NCI-H2107 treated with DMSO at 0.1 percent for 48 hours (cell line): Measurements from ENCODE around the gene GPBP1L1.

Experiments
- DNase-seq: peaks from one replicate; lab custom pipeline; 2025; ENCODE audit not compliant: unreplicated experiment; lab: John Stamatoyannopoulos, UW

GPBP1L1 gene

DNA sequence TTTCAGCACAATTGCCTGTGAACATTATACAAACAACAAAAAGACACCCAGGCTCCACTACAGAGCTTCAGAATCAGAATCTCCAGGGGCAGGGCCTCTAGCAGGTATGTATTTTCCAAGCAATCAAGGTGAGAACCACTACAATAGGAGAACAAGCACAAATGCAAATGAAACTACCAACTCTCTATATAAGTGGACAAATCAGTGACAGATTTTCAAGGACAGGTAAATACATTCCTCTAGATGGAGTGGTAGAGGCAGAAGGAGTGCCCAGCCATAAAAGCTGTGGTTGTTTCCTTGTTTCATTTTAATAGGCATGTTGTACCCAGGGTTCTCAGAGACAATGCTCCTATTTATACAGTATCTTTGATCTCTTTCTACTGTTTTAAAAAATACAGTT lies 42.4 kb downstream of the GPBP1L1 start:
- DNase-seq, result peak; percentile 36

- DNase-seq, result no peak
Measured at GRCh38 chr1:45643321-45643720, 43.0 kb downstream of the GPBP1L1 start.

- no peak for DNase-seq
Measured at GRCh38 chr1:45640293-45640692, 46.0 kb downstream of the GPBP1L1 start.

- no peak for DNase-seq
Measured at GRCh38 chr1:45635211-45635610, 51.1 kb downstream of the GPBP1L1 start.

DNA sequence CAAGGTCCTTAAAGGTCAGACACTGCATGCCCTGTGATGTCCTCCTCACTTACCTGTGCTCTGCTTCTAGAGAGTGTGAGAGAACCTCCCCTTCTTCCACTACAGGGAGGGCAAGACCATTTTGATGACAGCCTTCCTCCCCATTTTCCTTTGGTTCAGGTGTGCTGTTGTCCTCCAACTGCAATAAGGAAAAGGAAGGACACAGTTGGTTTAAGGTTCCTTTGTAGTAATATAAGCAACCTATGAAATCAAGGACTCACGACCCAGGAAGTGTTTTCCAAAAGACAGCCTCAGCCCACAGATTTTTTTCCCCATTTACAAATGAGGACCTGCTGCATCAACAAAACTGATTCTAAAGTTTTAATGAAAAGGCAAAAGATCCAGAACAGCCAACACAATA lies 55.9 kb downstream of the GPBP1L1 start:
- DNase-seq, result no peak

GRCh38 chr1:45629035-45629434 lies 57.3 kb downstream of the GPBP1L1 start:
- no peak for DNase-seq

- no peak for DNase-seq
Measured at GRCh38 chr1:45623972-45624371, 62.4 kb downstream of the GPBP1L1 start, which contains the start of gene CCDC17. Gene CCDC17 (minus strand): TSS chr1:45624054. CDS start chr1:45623909, 145 bp downstream.

GRCh38 chr1:45622524-45623394 lies 63.6 kb downstream of the GPBP1L1 start:
- DNase-seq, result no peak

DNA sequence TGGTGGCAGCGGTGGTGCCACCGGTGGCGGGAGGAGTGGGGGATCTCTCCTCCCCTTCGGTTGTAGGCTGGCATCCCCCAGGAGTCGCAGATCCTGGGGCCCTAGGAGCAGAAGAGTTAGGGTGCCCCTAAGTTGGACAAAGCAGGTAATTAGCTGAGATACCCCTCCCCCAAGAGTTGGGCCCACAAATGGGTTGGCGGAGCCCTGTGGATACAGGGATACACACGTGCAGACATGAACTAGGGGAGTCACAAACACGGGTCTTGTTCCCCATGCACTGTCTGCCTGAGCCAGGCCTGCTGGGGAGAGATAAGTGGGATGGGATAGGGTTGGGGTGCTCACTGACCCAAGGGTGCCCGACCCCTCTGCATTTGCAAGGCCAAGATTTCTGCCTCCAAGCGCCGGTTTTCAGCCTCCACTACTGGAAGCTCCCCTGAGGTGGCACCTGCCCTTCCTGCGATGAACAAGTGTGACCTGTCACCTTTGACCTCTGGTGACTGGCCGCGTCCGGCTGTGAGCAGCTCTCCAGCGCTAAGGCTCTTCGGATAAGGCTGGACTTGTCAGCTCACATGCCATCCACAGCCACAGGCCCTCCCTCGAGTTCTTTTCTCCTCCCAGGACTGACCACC lies 64.3 kb downstream of the GPBP1L1 start:
- DNase-seq, result no peak

DNA sequence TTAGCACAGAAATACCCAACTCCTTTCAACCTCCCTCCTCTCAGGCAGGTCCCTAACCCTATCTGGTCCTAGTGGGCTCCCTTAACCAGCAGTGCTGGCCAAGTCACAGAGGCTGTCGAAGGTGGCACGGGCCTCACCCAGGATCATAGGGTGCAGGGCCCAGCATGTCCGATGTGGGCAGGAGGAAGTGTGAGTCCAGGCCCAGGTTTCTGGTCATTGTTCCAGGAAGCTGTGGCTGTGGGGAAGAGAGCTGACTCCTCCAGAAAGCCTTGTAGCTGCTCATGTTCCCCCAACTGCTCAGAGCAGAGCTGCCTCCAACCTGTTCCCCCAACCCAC lies 64.9 kb downstream of the GPBP1L1 start:
- no peak for DNase-seq

DNA sequence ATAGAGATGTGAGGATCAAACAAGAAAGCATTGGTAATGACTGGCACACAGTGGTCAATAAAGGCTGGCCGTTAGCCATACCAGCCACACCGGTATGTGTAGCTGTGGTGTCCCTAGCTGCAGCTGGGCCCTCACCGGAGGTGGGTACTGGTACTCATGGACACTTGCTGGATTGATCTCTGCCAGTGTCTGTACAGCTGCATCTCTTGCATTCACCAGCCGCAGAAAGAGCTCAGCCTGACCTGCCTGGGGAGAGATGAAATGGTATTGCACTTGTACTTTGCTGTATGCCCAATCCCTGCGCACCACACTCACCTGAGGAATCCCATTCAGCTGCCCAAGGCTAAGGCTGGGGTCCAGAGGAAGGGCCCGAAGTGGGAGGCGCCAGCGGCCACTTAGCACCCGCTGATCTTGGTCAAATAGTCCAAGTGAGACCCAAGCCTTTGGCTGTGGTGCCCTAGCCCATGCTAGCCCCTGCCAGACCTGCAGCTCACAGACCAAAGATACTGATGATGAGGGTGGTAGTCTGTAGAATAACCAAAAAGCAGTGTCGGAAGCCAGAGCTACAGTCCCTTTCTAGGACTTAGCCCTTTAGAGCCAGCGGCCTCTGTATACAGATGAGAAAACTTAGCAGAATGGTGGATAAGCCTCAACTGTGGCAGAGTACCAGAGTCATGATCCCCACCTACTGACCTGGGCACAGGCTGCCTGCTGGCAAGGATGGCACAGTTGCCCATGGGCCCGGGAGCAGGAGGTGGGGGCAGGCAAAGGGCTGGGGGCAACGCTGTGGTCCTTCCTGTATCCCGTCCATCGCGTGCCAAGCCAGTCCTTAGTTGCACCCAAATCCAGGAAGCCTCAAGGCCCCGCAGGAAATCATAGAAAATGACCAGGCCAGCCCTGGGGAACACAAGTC lies 65.5 kb downstream of the GPBP1L1 start:
- no peak for DNase-seq

DNA sequence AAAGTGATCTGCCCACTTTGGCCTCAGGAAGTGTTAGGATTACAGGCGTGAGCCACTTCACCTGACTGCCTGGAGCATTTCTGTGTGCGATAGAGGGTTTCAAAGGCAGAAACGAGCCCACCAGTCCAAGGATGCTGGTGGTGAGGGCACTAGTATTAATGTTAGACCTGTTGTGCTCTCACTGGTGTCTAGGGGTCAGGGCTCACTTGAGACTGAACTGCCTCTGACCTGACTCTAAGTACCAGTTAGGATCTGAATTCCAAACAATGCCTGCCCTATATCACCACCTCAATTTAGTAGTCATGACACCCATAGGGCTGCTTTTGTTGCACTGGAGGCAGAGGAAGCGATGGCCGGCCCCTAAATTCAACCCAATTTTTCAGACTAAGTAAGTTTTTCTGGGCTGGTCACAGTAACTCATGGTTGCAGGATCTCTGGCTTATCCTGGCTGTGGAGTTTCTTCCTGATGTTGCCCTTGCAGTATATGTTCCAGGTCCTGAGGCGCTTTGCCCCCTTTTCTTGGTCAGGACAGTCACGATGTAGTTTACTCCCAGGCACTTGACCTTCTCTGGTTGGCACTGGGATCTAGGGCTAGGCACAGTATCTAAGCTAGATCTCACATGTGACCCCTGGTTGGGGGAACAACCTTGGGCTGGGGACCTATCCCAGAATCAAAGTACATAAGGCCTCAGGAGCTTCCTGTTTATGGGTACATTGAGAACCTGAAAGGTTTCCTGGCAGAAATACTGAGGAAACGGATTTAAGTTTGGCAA lies 67.0 kb downstream of the GPBP1L1 start:
- no peak for DNase-seq

DNA sequence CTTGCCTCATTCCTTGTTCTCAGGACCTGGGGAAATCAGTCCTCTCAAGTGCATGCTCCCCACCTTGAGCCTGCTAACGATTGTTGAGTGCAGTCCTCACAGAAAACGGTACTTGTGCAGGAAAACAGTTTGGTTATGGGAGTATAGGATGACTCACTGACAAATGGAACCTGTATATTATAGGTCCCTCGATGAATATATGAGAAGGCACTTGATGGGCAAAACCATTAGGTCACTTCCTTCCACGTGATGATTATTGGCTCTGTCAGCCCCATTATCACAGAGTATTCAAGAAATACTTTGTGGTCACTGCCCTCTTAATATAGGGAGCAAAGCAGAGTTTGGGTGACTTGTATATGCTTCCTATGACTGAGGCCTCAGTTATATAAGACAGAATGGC lies 68.7 kb downstream of the GPBP1L1 start:
- no peak for DNase-seq

- no peak for DNase-seq
Measured at GRCh38 chr1:45615885-45616284, 70.4 kb downstream of the GPBP1L1 start.

DNA sequence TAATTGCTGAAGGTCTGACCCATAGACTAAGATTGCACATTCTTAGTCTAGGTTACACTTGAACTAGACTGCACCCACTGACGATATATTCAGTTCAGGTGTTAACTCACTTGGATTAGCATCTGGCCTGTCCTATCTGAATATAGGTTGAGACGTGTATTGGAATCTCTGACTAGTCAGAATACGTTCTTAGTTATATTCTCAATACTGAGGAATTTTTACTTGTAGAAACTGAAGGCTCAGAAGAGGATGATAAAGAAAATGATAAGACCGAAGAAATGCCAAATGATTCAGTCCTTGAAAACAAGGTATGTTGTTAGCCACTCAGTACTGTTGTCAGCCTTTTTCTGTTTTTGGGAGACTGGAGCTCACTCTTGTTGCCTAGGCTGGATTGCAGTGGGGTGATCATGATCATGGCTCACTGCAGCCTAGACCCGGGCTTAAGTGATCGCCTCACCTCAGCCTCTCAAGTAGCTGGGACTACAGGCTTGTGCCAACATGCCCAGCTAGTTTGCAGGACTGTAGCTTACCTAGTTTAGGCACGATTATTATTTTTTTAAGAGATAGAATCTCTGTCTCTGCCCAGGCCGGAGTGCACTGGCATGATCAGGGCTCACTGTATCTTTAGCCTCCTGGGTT lies 73.3 kb downstream of the GPBP1L1 start:
- DNase-seq, result no peak

- no peak for DNase-seq
Measured at GRCh38 chr1:45610589-45611226, 75.6 kb downstream of the GPBP1L1 start.

GRCh38 chr1:45608175-45609156 lies 77.9 kb downstream of the GPBP1L1 start:
- DNase-seq, result no peak

DNA sequence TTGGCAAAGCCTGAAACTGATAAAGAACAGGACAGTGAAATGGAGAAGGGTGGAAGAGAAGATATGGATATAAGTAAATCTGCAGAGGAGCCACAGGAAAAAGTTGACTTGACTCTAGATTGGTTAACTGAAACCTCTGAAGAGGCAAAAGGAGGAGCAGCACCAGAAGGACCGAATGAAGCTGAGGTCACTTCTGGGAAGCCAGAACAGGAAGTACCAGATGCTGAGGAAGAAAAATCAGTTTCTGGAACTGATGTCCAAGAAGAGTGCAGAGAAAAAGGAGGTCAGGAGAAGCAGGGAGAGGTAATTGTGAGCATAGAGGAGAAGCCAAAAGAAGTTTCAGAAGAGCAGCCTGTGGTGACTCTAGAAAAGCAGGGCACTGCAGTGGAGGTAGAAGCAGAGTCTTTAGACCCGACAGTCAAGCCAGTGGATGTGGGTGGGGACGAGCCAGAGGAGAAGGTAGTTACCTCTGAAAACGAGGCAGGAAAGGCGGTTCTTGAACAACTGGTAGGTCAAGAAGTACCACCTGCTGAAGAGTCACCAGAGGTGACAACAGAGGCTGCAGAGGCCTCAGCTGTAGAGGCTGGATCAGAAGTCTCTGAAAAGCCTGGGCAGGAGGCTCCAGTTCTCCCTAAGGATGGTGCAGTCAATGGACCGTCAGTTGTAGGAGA lies 78.8 kb downstream of the GPBP1L1 start:
- no peak for DNase-seq
